GM23338 (cell line): ENCODE results near the gene OR10A4.
A peak's percentile ranks its signal among the peaks of the same experiment; 100 is the strongest.

ENCODE experiments used
- CREB1 ChIP-seq: fragments of 250-450 bp; sonication (Bioruptor Pico); IDR thresholded peaks from 2 replicates; pipeline ENCODE4 v1.5.0; 2020; ENCODE audit warnings: low read depth, mild to moderate bottlenecking, moderate library complexity
- CTCF ChIP-seq, 2 experiments: fragments of 200-600 bp in 1 of 2; sonication (generic) in 1 of 2; conservative IDR thresholded peaks; 2 replicates each; pipeline versions ENCODE4 v1.5.1 to v1.6.1; 2016 to 2017; ENCODE audit warnings: antibody characterized with exemption in 2 of 2, low read depth in 2 of 2, mild to moderate bottlenecking in 2 of 2, moderate library complexity in 1 of 2
- ETS1 ChIP-seq: IDR thresholded peaks from 2 replicates; pipeline ENCODE4 v1.6.1; 2016; ENCODE audit warnings: antibody characterized with exemption
- EZH2 ChIP-seq: fragments of 200-600 bp; sonication (generic); IDR thresholded peaks from one replicate; pipeline ENCODE4 v1.8.0; 2017; ENCODE audit warnings: antibody characterized with exemption, mild to moderate bottlenecking, low read depth; ENCODE audit not compliant: unreplicated experiment
- EZH2phosphoT487 ChIP-seq: fragments of 200-600 bp; sonication (generic); IDR thresholded peaks from one replicate; pipeline ENCODE4 v1.8.1; 2018; ENCODE audit warnings: antibody characterized with exemption; ENCODE audit not compliant: unreplicated experiment
- JUNB ChIP-seq: IDR thresholded peaks from one replicate; pipeline ENCODE4 v1.6.1; 2016; ENCODE audit warnings: antibody characterized with exemption; ENCODE audit not compliant: unreplicated experiment
- NANOG ChIP-seq: IDR thresholded peaks from 2 replicates; pipeline ENCODE4 v1.6.1; 2016; ENCODE audit warnings: antibody characterized with exemption, borderline replicate concordance
- POLR2AphosphoS5 ChIP-seq: IDR thresholded peaks from 2 replicates; pipeline ENCODE4 v1.6.1; 2016; ENCODE audit warnings: antibody characterized with exemption, low read depth
- REST ChIP-seq: IDR thresholded peaks from one replicate; pipeline ENCODE4 v1.6.1; 2018; ENCODE audit warnings: antibody characterized with exemption; ENCODE audit not compliant: unreplicated experiment
- STAT1 ChIP-seq: IDR thresholded peaks from one replicate; pipeline ENCODE4 v1.6.1; 2016; ENCODE audit warnings: antibody characterized with exemption; ENCODE audit not compliant: unreplicated experiment
- ZNF114 ChIP-seq: fragments of 250-450 bp; sonication (Bioruptor Pico); IDR thresholded peaks from 2 replicates; pipeline ENCODE4 v1.5.0; 2020; ENCODE audit warnings: mild to moderate bottlenecking, moderate library complexity
- ZNF331 ChIP-seq: fragments of 250-450 bp; sonication (Bioruptor Pico); IDR thresholded peaks from 2 replicates; pipeline ENCODE4 v1.5.0; 2020; ENCODE audit warnings: low read depth, mild to moderate bottlenecking, moderate library complexity

- no peak for TF ChIP-seq POLR2AphosphoS5
- no peak for TF ChIP-seq CTCF (conservative IDR thresholded peaks at IDR 0.05; ENCODE audit: low read depth in 2 of 2)
- TF ChIP-seq EZH2: no peak
- TF ChIP-seq EZH2phosphoT487: no peak
- no peak for TF ChIP-seq NANOG
- no peak for TF ChIP-seq CREB1 (CRISPR knock-in tag)
- peak; percentile 28 for TF ChIP-seq REST
- no peak for TF ChIP-seq ZNF114
- no peak for TF ChIP-seq ZNF331 (CRISPR knock-in tag)
- TF ChIP-seq JUNB: no peak
- TF ChIP-seq ETS1: no peak
- TF ChIP-seq STAT1: no peak
Observed at GRCh38 chr11:6875761-6876160, 664 bp upstream of the OR10A4 start.
